ENCODE results near the gene PAQR4. TPM values are rescaled to one million over a fixed set of nuclear protein-coding genes. Genes with fewer than 3 reads are reported as not detected.

Gene PAQR4
- total and polyA plus RNA-seq, 12 donors: 3.7 to 17.9 (median 7.1) TPM

DNA sequence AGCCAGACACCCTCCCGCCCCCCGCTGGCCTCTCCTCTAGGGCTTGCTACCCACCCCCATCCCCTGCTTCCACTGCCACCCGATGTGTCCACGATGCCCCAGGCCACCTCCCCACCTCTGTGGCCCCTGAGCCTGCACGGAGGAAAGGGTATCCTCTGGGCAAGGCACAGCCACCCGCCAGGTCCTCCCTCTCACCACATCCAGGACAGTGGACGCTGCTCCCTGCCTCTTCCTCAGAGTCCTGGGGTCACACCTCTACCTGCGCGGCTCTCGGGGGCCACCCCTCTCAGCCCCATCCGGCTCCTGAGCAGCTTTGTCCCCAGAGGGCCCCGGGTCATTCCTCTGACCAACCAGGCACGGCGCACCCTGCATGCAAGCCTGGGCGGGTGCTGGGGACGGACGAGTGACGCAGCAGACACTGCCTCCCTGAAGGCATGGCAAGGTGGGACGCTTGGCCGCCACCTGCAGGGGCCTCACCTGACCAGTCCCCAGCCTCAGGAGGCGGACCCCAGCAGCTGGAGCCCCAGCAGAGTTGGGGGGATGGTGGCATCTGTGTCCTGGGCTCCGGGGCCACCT, 32.6 kb upstream of the PAQR4 start:
- H3K4me3 ChIP-seq: no peak overlapping the region
- DNase-seq (no peak), ATAC-seq (no peak)
- H3K4me1 ChIP-seq: no peaks in the 10 kb centered on the region
- intact Hi-C loops (cut with DNase I): no loop called here
- H3K27ac ChIP-seq: no peak overlapping the region
- WGBS, 2 donors: 91 to 95% methylated on average over 22 of the region's 22 CpGs
- H3K9me3 ChIP-seq: no peaks in the 10 kb centered on the region
- H3K27me3 ChIP-seq: no peaks in the 10 kb centered on the region
- peaks cover 0 to 99% (median 67%) of the 10 kb centered on the region in 9 donors for H3K36me3 ChIP-seq
- TF ChIP-seq, protein P1, sequence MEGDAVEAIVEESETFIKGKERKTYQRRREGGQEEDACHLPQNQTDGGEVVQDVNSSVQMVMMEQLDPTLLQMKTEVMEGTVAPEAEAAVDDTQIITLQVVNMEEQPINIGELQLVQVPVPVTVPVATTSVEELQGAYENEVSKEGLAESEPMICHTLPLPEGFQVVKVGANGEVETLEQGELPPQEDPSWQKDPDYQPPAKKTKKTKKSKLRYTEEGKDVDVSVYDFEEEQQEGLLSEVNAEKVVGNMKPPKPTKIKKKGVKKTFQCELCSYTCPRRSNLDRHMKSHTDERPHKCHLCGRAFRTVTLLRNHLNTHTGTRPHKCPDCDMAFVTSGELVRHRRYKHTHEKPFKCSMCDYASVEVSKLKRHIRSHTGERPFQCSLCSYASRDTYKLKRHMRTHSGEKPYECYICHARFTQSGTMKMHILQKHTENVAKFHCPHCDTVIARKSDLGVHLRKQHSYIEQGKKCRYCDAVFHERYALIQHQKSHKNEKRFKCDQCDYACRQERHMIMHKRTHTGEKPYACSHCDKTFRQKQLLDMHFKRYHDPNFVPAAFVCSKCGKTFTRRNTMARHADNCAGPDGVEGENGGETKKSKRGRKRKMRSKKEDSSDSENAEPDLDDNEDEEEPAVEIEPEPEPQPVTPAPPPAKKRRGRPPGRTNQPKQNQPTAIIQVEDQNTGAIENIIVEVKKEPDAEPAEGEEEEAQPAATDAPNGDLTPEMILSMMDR (IDR thresholded peaks at IDR 0.05): no peak

DNA sequence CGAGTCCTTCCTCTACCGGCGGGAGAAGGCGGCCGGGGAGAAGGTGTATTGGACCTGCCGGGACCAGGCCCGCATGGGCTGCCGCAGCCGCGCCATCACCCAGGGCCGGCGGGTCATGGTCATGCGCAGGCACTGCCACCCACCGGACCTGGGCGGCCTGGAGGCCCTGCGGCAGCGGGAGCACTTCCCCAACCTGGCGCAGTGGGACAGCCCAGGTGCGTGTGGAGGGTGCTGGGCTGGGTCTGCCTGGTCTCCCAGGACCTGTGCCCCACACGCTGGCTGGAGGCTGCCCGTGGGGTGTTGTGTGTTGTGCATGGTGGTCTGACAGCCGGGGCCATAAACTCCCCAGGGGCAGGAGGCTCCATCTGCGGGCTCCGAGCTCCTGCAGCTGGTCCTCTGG, 32.0 kb upstream of the PAQR4 start:
- peak in 1 of 8 donors; percentile 18 for ATAC-seq

GRCh38 chr16:2938206-2938605, 30.9 kb upstream of the PAQR4 start:
- Histone ChIP-seq H3K36me3 (peaks cover 0 to 100% (median 67%) of the 10 kb centered on the region in 9 donors), H3K4me3 (no peak overlapping the region), H3K27ac (no peak overlapping the region), H3K4me1 (no peaks in the 10 kb centered on the region), H3K27me3 (no peaks in the 10 kb centered on the region), H3K9me3 (no peaks in the 10 kb centered on the region)
- 91 to 94% methylated on average over 12 of the region's 12 CpGs for WGBS, 2 donors
- TF ChIP-seq, protein P1 (IDR thresholded peaks at IDR 0.05): no peak
- intact Hi-C loops (cut with DNase I): no loop called here
- no peak for ATAC-seq
- DNase-seq: no peak

More for the DNA sequence above, 32.0 kb upstream of the PAQR4 start:
- TF ChIP-seq, protein P1 (IDR thresholded peaks at IDR 0.05): no peak
- Histone ChIP-seq H3K27ac (no peak overlapping the region), H3K4me3 (no peak overlapping the region), H3K9me3 (no peaks in the 10 kb centered on the region), H3K4me1 (no peaks in the 10 kb centered on the region), H3K27me3 (no peaks in the 10 kb centered on the region), H3K36me3 (peaks cover 0 to 99% (median 67%) of the 10 kb centered on the region in 9 donors)
- no peak for DNase-seq
- WGBS, 2 donors: 93 to 95% methylated on average over 24 of the region's 24 CpGs
- intact Hi-C loops (cut with DNase I): no loop called here

DNA sequence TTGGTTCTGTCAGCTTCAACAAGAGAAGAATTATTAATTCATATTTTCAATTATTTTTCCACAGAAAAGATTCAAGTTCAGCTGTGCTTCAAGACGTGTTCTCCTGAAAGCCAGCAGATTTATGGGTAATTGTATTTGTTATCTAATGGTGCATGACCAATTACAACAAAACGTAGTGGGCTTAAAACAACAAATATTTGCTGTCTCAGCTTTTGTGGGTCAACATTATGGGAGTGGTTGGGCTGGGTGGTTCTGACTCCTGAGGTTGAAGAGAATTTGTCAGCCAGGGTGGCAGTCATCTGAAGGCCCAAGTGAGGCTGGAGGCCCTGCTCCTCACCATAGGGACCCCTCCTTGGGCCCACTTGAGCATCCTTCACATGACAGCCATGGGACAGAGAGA, 29.2 kb upstream of the PAQR4 start:
- Histone ChIP-seq H3K9me3 (no peaks in the 10 kb centered on the region), H3K27ac (no peak overlapping the region), H3K36me3 (peaks cover 0 to 99% (median 61%) of the 10 kb centered on the region in 9 donors), H3K4me3 (no peak overlapping the region), H3K4me1 (no peaks in the 10 kb centered on the region), H3K27me3 (no peaks in the 10 kb centered on the region)
- DNase-seq (no peak), ATAC-seq (no peak)
- intact Hi-C loops (cut with DNase I): no loop called here
- 90 to 94% methylated on average over 2 of the region's 2 CpGs for WGBS, 2 donors
- TF ChIP-seq, protein P1 (IDR thresholded peaks at IDR 0.05): no peak
